Measurements from ENCODE around the gene GCAT. TPM values are rescaled to one million over a fixed set of nuclear protein-coding genes. Genes with fewer than 3 reads are reported as not detected.

The GCAT gene
- polyA plus RNA-seq, 3 donors: 0.56 to 1.9 (median 1.1) TPM

DNA sequence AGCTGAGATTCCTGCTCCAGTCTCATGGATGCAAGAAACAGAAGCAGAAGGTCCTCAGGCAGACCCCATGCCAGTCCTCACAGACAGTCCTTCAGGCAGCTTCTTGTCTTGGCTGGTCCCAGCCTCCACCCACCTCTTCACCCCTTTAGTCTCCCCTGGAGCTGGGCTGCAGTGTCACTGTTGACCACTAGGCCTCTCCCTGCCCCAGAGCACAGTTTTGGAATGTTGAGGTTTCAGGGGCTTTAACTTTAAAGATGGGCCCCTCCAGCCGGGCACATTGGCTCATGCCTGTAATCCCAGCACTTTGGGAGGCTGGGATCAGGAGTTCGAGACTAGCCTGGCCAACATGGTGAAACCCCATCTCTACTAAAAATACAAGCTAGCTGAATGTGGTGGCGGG, 39.5 kb upstream of the GCAT start:
- Mint-ChIP-seq H3K36me3 (peaks cover 58 to 93% of the 10 kb centered on the region in 2 donors), H3K4me1 (no peaks in the 10 kb centered on the region), H3K27me3 (ENCODE audit: low read depth in 3 of 3) (peaks cover 0 to 2% (median 0%) of the 10 kb centered on the region in 3 donors), H3K9me3 (no peaks in the 10 kb centered on the region), H3K27ac (no peak overlapping the region), H3K4me3 (no peak overlapping the region)
- intact Hi-C loops (cut with micrococcal nuclease): no loop called here
- no peak overlapping the region for H3K27ac ChIP-seq (ENCODE audit: low read depth in 1 of 2, low read length in 2 of 2)
- no peak overlapping the region for H3K4me2 ChIP-seq (replicated peaks; ENCODE audit: extremely low read depth, low read length, poor library complexity, severe bottlenecking)
- H3K9ac ChIP-seq (ENCODE audit: insufficient read depth, low read length, poor library complexity, severe bottlenecking): no peak overlapping the region
- no peak overlapping the region for H2AFZ ChIP-seq (ENCODE audit: insufficient read depth, low read depth, low read length, poor library complexity, severe bottlenecking)
- H3K27me3 ChIP-seq (ENCODE audit: control insufficient read depth in 2 of 2, insufficient read depth in 2 of 2, low read length in 2 of 2): no peaks in the 10 kb centered on the region
- no peaks in the 10 kb centered on the region for H3K79me2 ChIP-seq (ENCODE audit: insufficient read depth, low read length)
- H3K4me3 ChIP-seq (replicated peaks in 1 of 3; ENCODE audit: low read depth in 2 of 3, low read length in 3 of 3): no peak overlapping the region
- no peak for DNase-seq
- H3K36me3 ChIP-seq (replicated peaks in 1 of 2; ENCODE audit: control insufficient read depth in 1 of 2, insufficient read depth in 2 of 2, low read length in 2 of 2): peaks cover 85 to 93% of the 10 kb centered on the region in 2 donors
- 100% methylated on average over 3 of the region's 3 CpGs for WGBS (ENCODE audit: insufficient coverage)
- H3K4me1 ChIP-seq (ENCODE audit: control insufficient read depth in 1 of 2, insufficient read depth in 2 of 2, low read length in 2 of 2): no peaks in the 10 kb centered on the region
- H4K20me1 ChIP-seq (ENCODE audit: insufficient read depth, low read length): peaks cover 5% of the 10 kb centered on the region
- TF ChIP-seq, protein P1, sequence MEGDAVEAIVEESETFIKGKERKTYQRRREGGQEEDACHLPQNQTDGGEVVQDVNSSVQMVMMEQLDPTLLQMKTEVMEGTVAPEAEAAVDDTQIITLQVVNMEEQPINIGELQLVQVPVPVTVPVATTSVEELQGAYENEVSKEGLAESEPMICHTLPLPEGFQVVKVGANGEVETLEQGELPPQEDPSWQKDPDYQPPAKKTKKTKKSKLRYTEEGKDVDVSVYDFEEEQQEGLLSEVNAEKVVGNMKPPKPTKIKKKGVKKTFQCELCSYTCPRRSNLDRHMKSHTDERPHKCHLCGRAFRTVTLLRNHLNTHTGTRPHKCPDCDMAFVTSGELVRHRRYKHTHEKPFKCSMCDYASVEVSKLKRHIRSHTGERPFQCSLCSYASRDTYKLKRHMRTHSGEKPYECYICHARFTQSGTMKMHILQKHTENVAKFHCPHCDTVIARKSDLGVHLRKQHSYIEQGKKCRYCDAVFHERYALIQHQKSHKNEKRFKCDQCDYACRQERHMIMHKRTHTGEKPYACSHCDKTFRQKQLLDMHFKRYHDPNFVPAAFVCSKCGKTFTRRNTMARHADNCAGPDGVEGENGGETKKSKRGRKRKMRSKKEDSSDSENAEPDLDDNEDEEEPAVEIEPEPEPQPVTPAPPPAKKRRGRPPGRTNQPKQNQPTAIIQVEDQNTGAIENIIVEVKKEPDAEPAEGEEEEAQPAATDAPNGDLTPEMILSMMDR (IDR thresholded peaks at IDR 0.05): peak; percentile 26
- no peaks in the 10 kb centered on the region for H3K9me3 ChIP-seq (replicated peaks in 1 of 2; ENCODE audit: control insufficient read depth in 1 of 2, insufficient read depth in 1 of 2, low read length in 2 of 2)

DNA sequence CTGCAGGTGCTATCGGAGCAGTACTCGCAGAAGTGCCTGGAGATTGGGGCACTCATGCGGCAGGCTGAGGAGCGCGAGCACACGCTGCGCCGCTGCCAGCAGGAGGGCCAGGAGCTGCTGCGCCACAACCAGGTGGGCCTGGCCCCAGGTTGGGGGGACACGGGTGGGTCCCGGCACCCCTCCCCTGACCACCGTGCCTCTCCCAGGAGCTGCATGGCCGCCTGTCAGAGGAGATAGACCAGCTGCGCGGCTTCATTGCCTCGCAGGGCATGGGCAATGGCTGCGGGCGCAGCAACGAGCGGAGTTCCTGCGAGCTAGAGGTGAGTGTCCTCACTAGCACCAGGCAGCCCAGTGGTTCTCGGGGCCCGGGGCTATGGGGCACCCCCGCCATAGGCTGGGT, 38.7 kb upstream of the GCAT start:
- Histone ChIP-seq H3K27ac (ENCODE audit: low read depth in 1 of 2, low read length in 2 of 2) (no peak overlapping the region), H3K79me2 (ENCODE audit: insufficient read depth, low read length) (no peaks in the 10 kb centered on the region), H3K9ac (ENCODE audit: insufficient read depth, low read length, poor library complexity, severe bottlenecking) (no peak overlapping the region), H3K27me3 (ENCODE audit: control insufficient read depth in 2 of 2, insufficient read depth in 2 of 2, low read length in 2 of 2) (no peaks in the 10 kb centered on the region), H4K20me1 (ENCODE audit: insufficient read depth, low read length) (peaks cover 5% of the 10 kb centered on the region), H3K4me3 (replicated peaks in 1 of 3; ENCODE audit: low read depth in 2 of 3, low read length in 3 of 3) (no peak overlapping the region), H3K4me1 (ENCODE audit: control insufficient read depth in 1 of 2, insufficient read depth in 2 of 2, low read length in 2 of 2) (no peaks in the 10 kb centered on the region), H3K4me2 (replicated peaks; ENCODE audit: extremely low read depth, low read length, poor library complexity, severe bottlenecking) (no peak overlapping the region), H2AFZ (ENCODE audit: insufficient read depth, low read depth, low read length, poor library complexity, severe bottlenecking) (no peak overlapping the region), H3K9me3 (replicated peaks in 1 of 2; ENCODE audit: control insufficient read depth in 1 of 2, insufficient read depth in 1 of 2, low read length in 2 of 2) (no peaks in the 10 kb centered on the region), H3K36me3 (replicated peaks in 1 of 2; ENCODE audit: control insufficient read depth in 1 of 2, insufficient read depth in 2 of 2, low read length in 2 of 2) (peaks cover 86 to 94% of the 10 kb centered on the region in 2 donors)
- WGBS (ENCODE audit: insufficient coverage): 98% methylated on average over 24 of the region's 24 CpGs
- intact Hi-C loops (cut with micrococcal nuclease): no loop called here
- no peak for DNase-seq
- no peak overlapping the region for H3K27ac Mint-ChIP-seq
- peaks cover 60 to 93% of the 10 kb centered on the region in 2 donors for H3K36me3 Mint-ChIP-seq
- peaks cover 0 to 2% (median 0%) of the 10 kb centered on the region in 3 donors for H3K27me3 Mint-ChIP-seq (ENCODE audit: low read depth in 3 of 3)
- no peak overlapping the region for H3K4me3 Mint-ChIP-seq
- TF ChIP-seq, protein P1 (IDR thresholded peaks at IDR 0.05): no peak
- no peaks in the 10 kb centered on the region for H3K9me3 Mint-ChIP-seq
- H3K4me1 Mint-ChIP-seq: no peaks in the 10 kb centered on the region
